PC-3 (cell line): ENCODE data around the gene GORASP1. TPM values are rescaled to one million over a fixed set of nuclear protein-coding genes. Genes with fewer than 3 reads are reported as not detected.
A peak's percentile ranks its signal among the peaks of the same experiment; 100 is the strongest.

Experiments used
- ATAC-seq: fragments of 200-7000 bp; cut with Tn5 transposase; 2 replicates; pipeline ENCODE4 v1.9.1; 2020; ENCODE audit warnings: mild to moderate bottlenecking, moderate library complexity
- BruUV-seq: library from RNA; stranded (reverse); fragments of 400-500 nt; replicated peaks from 2 replicates; lab custom pipeline; 2021; lab: Mats Ljungman, UMichigan
- CTCF ChIA-PET: fragments of 300-600 bp; sonication (Branson Sonifier 250); formaldehyde crosslinking; loops from one replicate; lab custom pipeline; 2022; ENCODE audit warnings: antibody characterized with exemption; lab: Charles Lee
- POLR2A ChIA-PET: fragments of 300-600 bp; sonication (Branson Sonifier 250); formaldehyde crosslinking; loops from one replicate; lab custom pipeline; 2022; ENCODE audit warnings: antibody characterized with exemption; ENCODE audit not compliant: unreplicated experiment; lab: Charles Lee
- DNase-seq: peaks from one replicate; pipeline ENCODE4 v3.0.0-alpha.2; 2015
- H2AFZ ChIP-seq: fragments of 300-600 bp; sonication (generic); 2 replicates; pipeline ENCODE4 v1.6.0; 2016; ENCODE audit warnings: antibody characterized with exemption, low read length
- H3F3A ChIP-seq: fragments of 300-600 bp; sonication (generic); one replicate; pipeline ENCODE4 v1.6.0; 2017; ENCODE audit warnings: antibody characterized with exemption, low read length, control low read depth, mild to moderate bottlenecking; ENCODE audit not compliant: unreplicated experiment
- H3K27ac ChIP-seq: fragments of 300-600 bp; sonication (generic); 2 replicates; pipeline ENCODE4 v1.5.1; 2016; ENCODE audit warnings: mild to moderate bottlenecking, low read length
- H3K27me3 ChIP-seq: fragments of 300-600 bp; sonication (generic); 2 replicates; pipeline ENCODE4 v1.6.1; 2016; ENCODE audit warnings: low read length, mixed read lengths
- H3K36me3 ChIP-seq: fragments of 300-600 bp; sonication (generic); 2 replicates; pipeline ENCODE4 v1.6.1; 2016; ENCODE audit warnings: low read depth, mixed run types, low read length, mixed read lengths
- H3K4me1 ChIP-seq: fragments of 300-600 bp; sonication (generic); 2 replicates; pipeline ENCODE4 v1.5.1; 2016; ENCODE audit warnings: low read length; ENCODE audit not compliant: insufficient read depth
- H3K4me2 ChIP-seq: fragments of 300-600 bp; sonication (generic); 2 replicates; pipeline ENCODE4 v1.6.0; 2016; ENCODE audit warnings: low read length
- H3K4me3 ChIP-seq: fragments of 300-600 bp; sonication (generic); 2 replicates; pipeline ENCODE4 v1.5.1; 2016; ENCODE audit warnings: mild to moderate bottlenecking, low read length, mixed read lengths
- H3K79me2 ChIP-seq: fragments of 300-600 bp; sonication (generic); 2 replicates; pipeline ENCODE4 v1.6.1; 2017; ENCODE audit warnings: low read length, mixed read lengths
- H3K9ac ChIP-seq: fragments of 300-600 bp; sonication (generic); 2 replicates; pipeline ENCODE4 v1.6.0; 2016; ENCODE audit warnings: mild to moderate bottlenecking, low read length
- H3K9me2 ChIP-seq: fragments of 300-600 bp; sonication (generic); replicated peaks from 2 replicates; pipeline ENCODE4 v1.6.1; 2016; ENCODE audit warnings: mixed run types, low read length, mixed read lengths
- H3K9me3 ChIP-seq: fragments of 300-600 bp; sonication (generic); 2 replicates; pipeline ENCODE4 v1.6.1; 2016; ENCODE audit warnings: low read length, mixed read lengths
- H4K20me1 ChIP-seq: fragments of 300-600 bp; sonication (generic); 2 replicates; pipeline ENCODE4 v1.6.1; 2016; ENCODE audit warnings: low read length, mixed read lengths
- CTCF ChIP-seq: fragments of 300-600 bp; sonication (generic); conservative IDR thresholded peaks from 2 replicates; pipeline ENCODE4 v1.5.1; 2017; ENCODE audit warnings: antibody characterized with exemption, low read depth, mild to moderate bottlenecking, low read length
- EZH2 ChIP-seq: fragments of 300-600 bp; sonication (generic); IDR thresholded peaks from one replicate; pipeline ENCODE4 v1.6.1; 2017; ENCODE audit warnings: antibody characterized with exemption, mild to moderate bottlenecking, low read length; ENCODE audit not compliant: unreplicated experiment
- EZH2phosphoT487 ChIP-seq: fragments of 300-600 bp; sonication (generic); IDR thresholded peaks from 2 replicates; pipeline ENCODE4 v1.6.1; 2018; ENCODE audit warnings: mild to moderate bottlenecking, antibody characterized with exemption, low read length, borderline replicate concordance
- intact Hi-C: fragments of 100-400 bp; cut with micrococcal nuclease; formaldehyde crosslinking; loops from 2 replicates; pipeline ENCODE4 v1.9.0; 2023
- total RNA-seq: library from RNA; depleted of rRNA; stranded (reverse); fragments of >200 nt; gene quantifications from 2 replicates; pipeline ENCODE4 v1.2.3, GENCODE V29; 2014

GORASP1 gene
- total RNA-seq, 1 experiment from 2014 or later, result 47.4 TPM

DNA sequence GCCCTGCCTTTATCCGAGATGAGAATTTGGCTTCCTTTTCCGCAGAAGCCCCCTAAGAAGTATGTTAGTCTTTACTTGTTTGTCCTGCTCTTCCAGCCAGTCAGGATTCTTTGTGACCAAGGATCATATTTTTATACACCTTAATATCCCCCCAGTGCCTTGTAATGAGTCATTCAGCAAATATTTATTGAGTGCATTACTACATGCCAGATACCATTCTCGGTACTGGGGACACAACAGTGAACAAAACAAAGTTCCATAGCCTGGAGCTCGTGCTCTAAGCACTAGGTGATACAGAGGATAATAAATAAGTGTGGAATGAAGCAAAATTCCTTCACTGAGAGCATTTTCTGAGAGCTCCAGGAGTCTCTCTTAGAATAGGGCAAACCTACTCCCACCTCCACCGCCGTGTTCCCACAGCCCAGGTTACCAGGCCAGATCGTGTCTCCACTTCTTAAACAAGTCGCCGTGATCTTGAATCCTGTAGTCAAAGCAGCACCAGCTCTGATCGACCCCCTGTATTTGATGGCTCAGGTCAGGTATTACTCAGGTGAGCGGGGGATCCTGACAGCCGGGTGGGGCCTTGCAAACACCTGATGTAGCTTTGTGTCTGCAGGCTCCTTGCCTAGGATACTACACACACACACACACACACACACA, 18.5 kb upstream of the GORASP1 start:
- H3K27me3 ChIP-seq, result no peaks in the 10 kb centered on the region
- no peak for TF ChIP-seq EZH2phosphoT487
- no peak for TF ChIP-seq EZH2
- TF ChIP-seq CTCF, result no peak
- DNase-seq, result peak; percentile 98
- no TSS peak for BruUV-seq
- no peaks in the 10 kb centered on the region for H3K36me3 ChIP-seq
- intact Hi-C loops, result loop anchor here (1.0 to 10.0 kb wide), 6 partner anchors 14 to 259 kb away; partner anchors contain the start of genes GORASP1, SLC25A38 and TTC21A
- H3K4me3 ChIP-seq, result peak overlapping the region; percentile 27
- H3K4me2 ChIP-seq, result peak overlapping the region; percentile 73
- H3K79me2 ChIP-seq, result no peaks in the 10 kb centered on the region
- H2AFZ ChIP-seq, result no peak overlapping the region
- H3K4me1 ChIP-seq, result peaks cover 30% of the 10 kb centered on the region
- H3K9me2 ChIP-seq, result no peaks in the 10 kb centered on the region
- ChIA-PET POLR2A (interaction anchor here (0.5 kb wide), 1 partner anchor 40 kb away, joined by 4 read pairs; no protein-coding TSS in a partner anchor), CTCF (interaction anchor here (1.0 to 3.3 kb wide), 2 partner anchors 25 to 163 kb away, joined by 3 to 24 read pairs; no protein-coding TSS in a partner anchor)
- H3K9ac ChIP-seq, result no peak overlapping the region
- H3K27ac ChIP-seq, result peak overlapping the region; percentile 53
- no peaks in the 10 kb centered on the region for H3K9me3 ChIP-seq
- H3F3A ChIP-seq, result no peaks in the 10 kb centered on the region
- no peaks in the 10 kb centered on the region for H4K20me1 ChIP-seq
- ATAC-seq, result peak; percentile 94

DNA sequence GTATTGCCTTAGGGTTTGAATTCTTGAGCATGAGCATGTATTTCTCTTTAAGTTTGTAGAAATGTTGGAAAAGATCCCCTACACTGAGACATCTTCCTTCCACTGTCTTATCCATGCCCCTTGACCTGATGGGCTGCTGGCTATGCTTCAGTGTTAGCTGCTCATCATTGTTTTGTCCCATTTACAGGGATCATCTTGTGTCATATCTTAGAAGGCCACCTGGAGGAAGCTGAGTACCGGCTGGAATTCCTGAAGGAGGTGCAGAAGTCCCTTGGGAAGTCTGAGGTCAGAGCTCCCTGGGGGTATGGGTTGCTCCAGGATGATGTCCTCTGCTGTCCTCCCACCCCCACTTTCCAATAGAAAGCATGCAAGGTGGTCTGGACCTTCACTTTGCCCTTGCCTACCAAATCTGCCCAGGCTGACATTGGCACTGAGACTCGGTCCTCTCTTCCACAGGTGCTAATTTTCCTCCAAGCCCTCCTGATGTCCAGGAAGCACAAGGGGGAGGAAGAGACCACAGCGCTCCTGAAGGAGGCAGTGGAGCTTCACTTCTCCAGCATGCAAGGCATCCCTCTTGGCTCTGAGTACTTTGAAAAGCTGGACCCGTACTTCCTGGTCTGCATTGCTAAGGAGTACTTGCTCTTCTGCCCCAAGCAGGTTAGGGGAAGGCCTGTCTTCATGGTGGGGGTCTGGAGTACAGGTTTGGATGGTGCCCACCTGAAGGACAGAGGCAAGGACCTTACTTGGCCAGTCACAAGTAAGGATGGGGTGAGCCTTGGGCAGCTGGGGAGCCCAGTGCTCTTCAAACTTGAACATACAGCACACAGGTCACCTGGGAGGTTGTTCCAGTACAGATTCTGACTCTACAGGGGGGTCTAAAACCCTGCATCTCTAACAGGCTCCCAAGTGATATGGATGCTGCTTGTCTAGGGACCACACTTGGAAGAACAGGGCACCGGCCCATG, 17.7 kb upstream of the GORASP1 start:
- Histone ChIP-seq H2AFZ (no peak overlapping the region), H3K27me3 (no peaks in the 10 kb centered on the region), H3K4me2 (peak overlapping the region; percentile 73), H3K9me3 (no peaks in the 10 kb centered on the region), H3K9me2 (no peaks in the 10 kb centered on the region), H3K4me3 (peak overlapping the region; percentile 17; the same call in 1 of the 2 replicates), H3K79me2 (no peaks in the 10 kb centered on the region), H3F3A (no peaks in the 10 kb centered on the region), H3K36me3 (no peaks in the 10 kb centered on the region), H3K27ac (peak overlapping the region; percentile 53), H3K4me1 (peaks cover 30% of the 10 kb centered on the region), H3K9ac (no peak overlapping the region), H4K20me1 (no peaks in the 10 kb centered on the region)
- DNase-seq, result peak; percentile 48
- CTCF ChIA-PET, result interaction anchor here (0.7 to 3.3 kb wide), 3 partner anchors 26 to 163 kb away, joined by 3 to 24 read pairs (median 3); no protein-coding TSS in a partner anchor
- POLR2A ChIA-PET, result interaction anchor here (0.6 kb wide), 1 partner anchor 16 kb away, joined by 4 read pairs; no protein-coding TSS in a partner anchor
- ATAC-seq, result peak; percentile 47
- BruUV-seq, result no TSS peak
- intact Hi-C loops, result loop anchor here (10.0 kb wide), 1 partner anchor 260 kb away; the partner anchor contains the start of gene SLC25A38
- TF ChIP-seq EZH2, result no peak
- no peak for TF ChIP-seq EZH2phosphoT487
- TF ChIP-seq CTCF, result peak; percentile 55
